GM11168 (cell line): Measurements from ENCODE around the gene MAP3K21.

Experiments used
- in situ Hi-C: fragments of 300-500 bp; cut with MboI; formaldehyde crosslinking; loops from one replicate; pipeline ENCODE4 v1.12.0; 2022; ENCODE audit warnings: low sequenced_read_pairs; ENCODE audit not compliant: unreplicated experiment

The MAP3K21 gene

GRCh38 chr1:233323718-233324117 is 3.8 kb upstream of the MAP3K21 start:
- in situ Hi-C loops = no loop called here

GRCh38 chr1:233326319-233326718 is 1.2 kb upstream of the MAP3K21 start:
- in situ Hi-C loops = no loop called here

GRCh38 chr1:233326811-233327650 is 493 bp upstream of the MAP3K21 start:
- in situ Hi-C loops = no loop called here

GRCh38 chr1:233328142-233328921 is 808 bp downstream of the MAP3K21 start:
- in situ Hi-C loops = no loop called here

GRCh38 chr1:233331676-233332519 is 4.4 kb downstream of the MAP3K21 start:
- in situ Hi-C loops = no loop called here

GRCh38 chr1:233333086-233333485 is 5.6 kb downstream of the MAP3K21 start:
- in situ Hi-C loops = no loop called here

- in situ Hi-C loops = no loop called here
These were observed 6.6 kb downstream of the MAP3K21 start for GRCh38 chr1:233334092-233334491.

GRCh38 chr1:233336554-233337456 is 9.3 kb downstream of the MAP3K21 start:
- in situ Hi-C loops = no loop called here

- in situ Hi-C loops = no loop called here
These were observed 10.0 kb downstream of the MAP3K21 start for GRCh38 chr1:233337505-233337904.

- in situ Hi-C loops = no loop called here
These were observed 10.6 kb downstream of the MAP3K21 start for GRCh38 chr1:233338102-233338501.

GRCh38 chr1:233340031-233340555 is 12.6 kb downstream of the MAP3K21 start:
- in situ Hi-C loops = no loop called here

- in situ Hi-C loops = no loop called here
These were observed 13.5 kb downstream of the MAP3K21 start for GRCh38 chr1:233340966-233341516.

- in situ Hi-C loops = no loop called here
These were observed 14.6 kb downstream of the MAP3K21 start for GRCh38 chr1:233342086-233342485.

- in situ Hi-C loops = no loop called here
These were observed 15.7 kb downstream of the MAP3K21 start for GRCh38 chr1:233343262-233343661.

GRCh38 chr1:233347338-233347737 is 19.8 kb downstream of the MAP3K21 start:
- in situ Hi-C loops = no loop called here

GRCh38 chr1:233349137-233349536 is 21.6 kb downstream of the MAP3K21 start:
- in situ Hi-C loops = no loop called here

GRCh38 chr1:233354983-233355382 is 27.5 kb downstream of the MAP3K21 start:
- in situ Hi-C loops = no loop called here

- in situ Hi-C loops = no loop called here
These were observed 28.5 kb downstream of the MAP3K21 start for GRCh38 chr1:233355841-233356704.
